ENCODE results near the gene PNMA6E.

- TF ChIP-seq POLR2A (IDR thresholded peaks at IDR 0.05) (no peak), CTCF (IDR thresholded peaks at IDR 0.05) (no peak)
Measured at GRCh38 chrX:153421856-153422255, 20.7 kb upstream of the PNMA6E start.
